Colon (tissue), 2 donors: ENCODE data around the gene GAB3.
"Not testable (repeated sequence)": the region's sequence is repeated elsewhere in the genome, so short reads cannot be mapped to it uniquely, and the experiment has no call there.

Source experiments
- FAIRE-seq: peaks from 2 replicates; lab custom pipeline; 2012; peaks lifted over from hg19 to GRCh38; lab: Jason Lieb, UNC
- donor health status: control.
- donor health status: control.

Gene GAB3

DNA sequence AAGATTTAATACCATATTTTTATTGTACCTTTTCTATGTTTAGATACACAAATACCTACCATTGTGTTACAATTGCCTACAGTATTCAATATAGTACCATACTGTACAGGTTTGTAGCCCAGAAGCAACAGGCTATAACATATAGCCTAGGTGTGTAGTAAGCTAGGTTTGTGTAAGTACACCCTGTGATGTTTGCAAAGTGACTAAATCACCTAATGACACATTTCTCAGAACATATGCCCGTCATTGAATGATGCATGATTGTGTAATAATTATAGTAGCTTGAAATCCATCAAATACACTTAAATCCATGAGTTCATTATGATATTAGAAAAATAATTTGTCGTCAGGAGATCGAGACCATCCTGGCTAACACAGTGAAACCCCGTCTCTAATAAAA, 30.8 kb downstream of the GAB3 start:
- FAIRE-seq = no peak

DNA sequence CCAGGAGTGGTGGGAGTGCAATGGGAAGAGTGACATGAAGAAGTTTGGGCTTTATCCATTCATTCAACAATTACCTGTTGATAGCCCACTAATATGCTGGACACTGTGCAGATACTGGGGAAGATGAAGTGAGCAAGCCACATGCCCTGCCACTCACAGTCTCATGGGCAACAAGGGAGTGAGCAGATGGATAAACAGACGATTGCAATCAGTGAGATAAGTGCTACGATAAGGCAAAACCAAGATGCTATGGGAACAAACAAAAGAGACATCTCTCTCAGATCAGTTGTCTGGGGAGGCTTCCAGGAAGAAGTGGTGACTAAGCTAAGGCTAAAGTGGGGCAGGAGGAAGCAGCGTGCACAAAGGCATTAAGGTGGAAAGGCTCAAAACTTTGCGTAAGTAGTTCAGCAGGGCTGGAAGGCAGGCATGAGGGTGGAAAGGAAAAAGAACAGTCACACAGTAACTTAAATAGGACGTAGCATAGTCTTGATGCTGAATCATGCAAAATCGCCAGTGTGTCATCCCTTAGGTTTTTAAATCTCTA, 31.7 kb downstream of the GAB3 start:
- FAIRE-seq = no peak

DNA sequence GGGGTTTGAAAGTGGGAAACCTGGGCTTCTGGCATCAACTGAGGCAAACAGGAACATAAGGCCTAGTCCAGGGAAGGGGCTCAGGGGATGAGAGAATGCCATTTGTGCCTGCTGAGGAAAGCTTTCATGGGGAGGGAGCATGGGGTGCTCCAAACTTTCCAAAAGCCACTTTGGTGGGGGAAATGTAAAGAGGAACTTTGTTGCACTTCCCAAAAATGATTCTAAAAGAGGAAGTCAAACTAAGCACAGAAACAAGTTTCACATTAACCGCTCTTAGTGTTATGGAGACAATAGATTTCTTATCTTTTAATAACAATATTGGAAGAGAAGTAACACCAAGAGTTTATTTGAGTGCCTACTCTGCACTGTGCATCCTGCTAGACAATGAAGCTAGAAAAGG, 32.3 kb downstream of the GAB3 start:
- no peak for FAIRE-seq

DNA sequence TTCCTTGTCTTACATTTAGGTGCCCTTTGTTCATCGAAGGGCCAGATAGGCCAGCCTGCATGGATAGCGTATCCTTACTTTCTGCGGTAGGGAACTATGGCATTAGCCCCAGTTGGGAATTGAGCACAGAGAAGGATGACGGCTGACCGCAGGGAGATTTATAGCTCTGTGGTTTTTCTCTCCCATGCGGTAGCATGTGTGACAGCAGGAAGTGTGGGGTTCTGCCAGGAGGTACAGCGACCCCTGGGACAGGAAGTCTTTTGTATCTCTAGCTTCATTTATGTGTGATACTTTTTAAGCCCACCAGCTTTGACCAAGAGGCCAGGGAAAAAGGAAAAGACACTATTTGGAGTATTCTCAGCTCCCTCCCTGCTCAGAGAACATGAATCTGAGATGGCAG, 33.1 kb downstream of the GAB3 start:
- no peak for FAIRE-seq

DNA sequence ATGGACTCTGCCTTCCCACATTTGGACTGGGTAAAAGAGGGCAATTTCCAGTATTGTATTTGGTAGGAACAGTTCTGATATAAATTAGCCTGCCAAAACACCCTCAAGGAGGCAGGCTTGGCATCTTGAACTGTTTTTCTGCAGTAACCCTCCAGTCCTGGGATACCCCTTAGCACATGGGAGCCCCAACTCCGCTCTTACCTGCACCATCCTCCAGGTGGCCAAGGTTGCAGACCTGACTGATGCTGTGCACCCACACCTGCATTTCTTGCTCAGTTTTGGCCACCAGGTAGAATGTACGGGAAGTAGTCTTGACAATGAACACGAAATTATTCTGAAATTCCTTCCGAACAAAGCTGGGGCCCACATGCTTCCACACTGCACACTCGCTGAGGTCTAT, 35.1 kb downstream of the GAB3 start:
- no peak for FAIRE-seq

DNA sequence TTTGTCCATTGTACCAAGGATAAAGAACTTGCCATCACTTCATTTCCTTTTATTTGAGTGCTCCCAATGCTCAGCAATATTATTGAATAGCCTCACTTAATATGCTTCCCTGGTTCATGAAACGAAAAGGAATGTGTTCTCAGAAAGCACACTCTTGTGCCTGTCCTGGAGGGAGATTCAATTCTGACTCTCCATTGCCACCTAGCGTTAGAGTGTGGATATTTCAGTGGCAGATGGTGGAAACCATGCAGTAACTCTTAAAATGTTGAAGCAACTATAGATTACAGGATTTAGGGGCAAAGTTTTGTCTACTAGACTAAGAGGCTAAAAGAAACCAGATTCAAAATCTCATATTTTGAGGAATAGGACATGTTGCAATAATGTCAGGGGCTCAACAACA, 36.0 kb downstream of the GAB3 start:
- FAIRE-seq = no peak

DNA sequence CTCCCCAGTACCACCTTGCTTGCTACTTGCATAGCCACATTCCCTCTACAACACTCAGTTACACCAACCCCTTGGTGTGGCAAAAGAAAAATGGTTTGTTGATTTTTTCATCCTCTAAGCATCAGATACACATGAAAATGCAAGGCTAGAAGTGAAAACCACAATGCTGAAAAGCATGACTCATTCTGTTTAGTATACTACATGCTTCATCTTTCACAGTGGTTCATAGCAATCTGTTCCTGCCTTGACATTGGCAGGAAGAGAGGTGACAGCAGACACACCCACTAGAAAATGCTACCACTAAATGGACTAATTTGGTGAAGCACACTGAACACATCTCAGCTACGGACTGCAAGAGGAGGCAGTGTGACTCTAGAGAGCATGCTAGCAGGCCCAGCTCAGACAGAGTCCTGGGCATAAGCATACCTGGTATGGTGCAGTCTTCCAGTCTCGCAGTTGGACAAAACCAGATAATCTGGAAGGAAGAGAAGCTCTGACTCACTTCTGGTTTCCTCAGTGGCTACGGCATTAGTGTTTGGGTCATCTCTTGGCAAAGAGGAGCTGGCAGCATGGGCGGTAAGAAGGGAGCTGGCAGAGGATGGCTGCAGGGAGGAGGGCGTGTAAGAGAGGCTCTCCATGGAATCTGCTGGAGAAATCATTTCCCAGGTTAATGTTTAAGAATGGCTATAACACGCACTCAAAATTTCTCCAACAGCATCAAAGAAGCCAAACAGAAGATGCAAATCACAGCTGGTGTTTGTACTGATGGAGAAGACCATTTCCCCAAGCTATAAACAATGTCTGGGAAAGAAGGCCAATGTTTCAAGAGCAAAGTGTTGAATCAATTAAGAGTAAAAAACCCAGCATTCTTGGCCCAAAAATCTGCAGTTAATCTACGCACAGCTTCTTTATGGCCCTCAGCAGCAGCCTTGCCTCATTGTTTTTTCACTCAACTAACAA, 37.8 kb downstream of the GAB3 start:
- no peak for FAIRE-seq

DNA sequence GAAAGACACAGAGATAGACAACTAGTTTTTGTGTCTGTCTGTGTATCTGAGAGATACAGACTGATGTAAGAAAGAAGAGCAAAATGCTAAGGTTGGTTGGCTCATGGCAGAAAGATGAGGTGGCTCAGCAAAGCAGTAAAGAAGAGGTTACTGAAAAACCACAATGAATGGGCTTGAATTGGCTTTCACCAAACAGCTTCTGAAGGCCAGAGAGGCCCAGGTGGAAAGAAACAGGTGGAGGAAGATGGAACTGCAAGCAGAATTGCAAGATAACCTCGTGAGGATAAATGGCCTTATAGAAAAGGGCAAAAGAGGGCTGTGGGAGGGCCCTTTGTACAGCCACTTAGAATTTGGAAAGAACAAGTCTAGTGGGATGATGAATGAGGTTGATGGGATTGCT, 39.6 kb downstream of the GAB3 start:
- FAIRE-seq = no peak

DNA sequence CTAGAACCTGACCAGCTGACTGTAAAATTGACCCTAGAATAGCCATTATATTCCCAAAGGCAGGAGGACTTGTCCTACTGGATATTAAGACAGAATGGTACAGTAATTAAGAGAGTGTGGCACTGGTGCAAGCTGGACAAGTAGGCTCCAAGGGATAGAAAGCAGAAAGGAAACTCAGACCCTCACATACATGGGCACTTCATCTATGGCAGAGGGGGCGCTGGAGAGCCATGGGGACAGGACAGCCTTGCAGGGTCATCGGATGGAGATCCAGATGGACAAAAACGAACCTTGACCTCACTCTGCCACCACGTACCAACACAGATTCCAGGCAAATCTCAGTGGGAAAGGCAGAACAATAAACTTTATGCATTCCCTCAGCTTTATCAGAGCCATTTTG, 40.6 kb downstream of the GAB3 start:
- FAIRE-seq = no peak

DNA sequence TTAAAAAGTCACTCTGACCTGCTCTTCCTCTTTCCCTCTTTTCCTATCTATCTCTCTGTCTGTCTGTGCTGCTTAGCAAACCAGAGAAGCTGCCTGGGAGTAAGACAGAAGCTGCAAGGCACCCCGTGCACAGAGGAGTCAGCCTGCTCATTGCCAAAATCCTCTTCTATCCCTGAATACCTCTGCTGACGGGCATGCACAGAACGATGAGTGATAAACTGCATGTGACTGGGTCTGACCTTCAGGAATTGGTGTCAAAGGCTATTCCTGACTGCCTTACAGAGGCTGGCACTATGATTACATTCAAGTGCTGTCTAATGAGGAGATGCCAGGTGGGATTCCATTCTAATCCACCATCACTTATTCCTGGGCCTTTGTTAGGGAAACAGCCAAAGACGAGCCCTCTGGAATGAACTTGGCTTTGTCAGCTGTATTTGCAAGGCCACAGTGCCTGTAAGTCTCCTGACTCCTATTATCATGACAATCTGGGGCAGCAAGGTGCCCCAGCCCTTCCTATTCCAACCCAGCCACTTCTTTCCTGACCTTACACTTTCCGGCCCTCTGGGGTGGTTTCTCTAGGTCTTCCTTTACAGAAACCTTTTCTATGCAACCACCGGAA, 52.1 kb downstream of the GAB3 start:
- no peak for FAIRE-seq

DNA sequence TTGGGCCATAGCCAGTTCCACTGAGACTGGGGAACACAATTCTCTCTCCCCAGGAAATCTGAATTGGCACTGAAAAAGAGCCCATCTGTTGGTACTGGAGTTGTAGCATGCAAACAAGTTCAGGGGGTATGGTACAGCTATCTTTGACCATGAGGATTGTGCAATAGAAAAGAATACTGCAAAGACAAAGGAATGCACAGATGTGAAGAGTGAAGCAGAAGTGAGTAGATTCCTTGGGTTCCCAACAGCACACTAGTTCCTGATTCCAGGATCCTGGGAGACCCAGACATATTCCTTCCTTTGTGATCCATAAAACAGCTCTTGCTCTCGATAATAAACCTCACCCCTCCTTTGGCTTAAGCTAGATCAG, 54.2 kb downstream of the GAB3 start:
- no peak for FAIRE-seq

DNA sequence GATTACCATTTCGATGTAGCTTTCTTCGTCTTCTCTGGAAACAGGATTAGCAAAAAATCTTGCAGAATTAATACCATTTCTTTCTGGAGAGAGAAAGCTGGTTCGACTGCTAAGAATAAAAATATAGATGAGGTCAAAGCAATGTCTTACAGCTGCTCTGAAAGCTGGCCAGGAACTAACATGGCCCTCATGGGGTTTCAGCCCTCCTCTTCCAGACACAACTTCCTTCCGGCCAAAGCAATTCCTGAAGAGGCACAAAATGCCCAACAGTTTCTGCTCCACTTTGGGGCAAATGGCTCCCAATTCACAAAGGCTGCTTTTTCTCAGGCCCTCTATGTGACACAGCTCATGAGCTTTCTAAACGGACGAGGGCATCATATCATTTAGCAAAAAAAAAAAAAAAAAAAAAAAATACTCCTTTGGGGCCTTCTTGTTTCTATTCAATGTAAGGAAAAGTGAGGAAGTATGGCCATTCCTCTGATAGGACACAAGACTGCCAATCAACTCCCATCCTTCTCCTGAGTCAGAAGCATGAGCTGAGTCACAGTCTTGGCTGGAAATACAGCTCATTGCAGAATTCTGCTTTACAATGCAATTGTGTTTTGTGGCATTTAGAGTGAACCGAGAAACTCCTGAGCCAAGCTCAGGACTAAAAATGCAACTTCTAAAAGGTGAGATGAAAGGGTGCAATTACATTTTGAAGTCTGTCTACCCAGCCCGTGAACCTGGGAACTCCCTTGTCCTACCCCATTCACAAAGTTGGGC, 54.8 kb downstream of the GAB3 start:
- no peak for FAIRE-seq

DNA sequence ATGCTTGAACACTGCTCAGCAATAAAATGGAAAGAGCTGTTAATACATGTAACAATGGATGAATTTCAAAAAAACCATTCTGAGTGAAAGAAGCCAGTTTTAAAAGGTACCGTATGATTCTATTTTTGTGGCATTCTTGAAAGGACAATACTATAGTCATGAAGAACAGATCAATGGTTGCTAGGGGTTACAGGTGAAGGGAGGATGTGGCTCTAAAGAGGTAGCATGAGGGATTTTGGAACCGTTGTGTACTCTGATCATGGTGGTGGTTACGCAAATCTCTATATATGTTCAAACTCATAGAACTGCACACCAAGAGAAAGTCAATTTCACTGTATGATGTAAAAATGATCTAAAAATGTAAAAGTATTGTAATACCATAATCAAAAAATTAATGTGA, 57.5 kb downstream of the GAB3 start:
- no peak for FAIRE-seq

DNA sequence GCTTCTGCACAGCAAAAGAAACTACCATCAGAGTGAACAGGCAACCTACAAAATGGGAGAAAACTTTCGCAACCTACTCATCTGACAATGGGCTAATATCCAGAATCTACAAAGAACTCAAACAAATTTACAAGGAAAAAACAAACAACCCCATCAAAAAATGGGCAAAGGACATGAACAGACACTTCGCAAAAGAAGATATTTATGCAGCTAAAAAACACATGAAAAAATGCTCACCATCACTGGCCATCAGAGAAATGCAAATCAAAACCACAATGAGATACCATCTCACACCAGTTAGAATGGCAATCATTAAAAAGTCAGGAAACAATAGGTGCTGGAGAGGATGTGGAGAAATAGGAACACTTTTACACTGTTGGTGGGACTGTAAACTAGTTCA, 60.4 kb downstream of the GAB3 start:
- not testable (repeated sequence) for FAIRE-seq

DNA sequence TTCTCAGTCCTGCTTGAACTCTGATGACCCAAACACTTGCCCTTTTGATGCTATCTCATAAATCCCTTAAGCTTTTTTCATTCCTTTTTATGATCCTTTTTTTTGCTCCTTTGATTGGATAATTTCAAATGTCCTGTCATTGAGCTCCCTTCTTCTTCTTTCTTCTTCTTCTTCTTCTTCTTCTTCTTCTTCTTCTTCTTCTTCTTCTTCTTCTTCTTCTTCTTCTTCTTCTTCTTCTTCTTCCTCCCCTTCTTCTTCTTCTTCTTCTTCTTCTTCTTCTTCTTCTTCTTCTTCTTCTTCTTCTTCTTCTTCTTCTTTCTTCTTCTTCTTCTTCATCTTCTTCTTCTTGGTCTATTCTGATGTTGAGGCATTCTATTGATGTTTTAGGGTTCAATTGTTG, 78.8 kb downstream of the GAB3 start:
- not testable (repeated sequence) for FAIRE-seq

DNA sequence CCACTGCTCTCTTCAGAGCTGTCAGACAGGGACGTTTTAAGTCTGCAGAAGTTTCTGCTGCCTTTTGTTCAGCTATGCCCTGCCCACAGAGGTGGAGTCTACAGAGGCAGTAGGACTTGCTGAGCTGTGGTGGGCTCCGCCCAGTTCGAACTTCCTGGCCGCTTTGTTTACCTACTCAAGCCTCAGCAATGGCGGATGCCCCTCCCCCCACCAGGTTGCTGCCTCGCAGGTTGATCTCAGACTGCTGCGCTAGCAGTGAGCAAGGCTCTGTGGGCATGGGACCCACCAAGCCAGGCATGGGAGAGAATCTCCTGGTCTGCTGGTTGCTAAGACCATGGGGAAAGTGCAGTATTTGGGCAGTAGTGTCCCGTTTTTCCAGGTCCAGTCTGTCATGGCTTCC, 80.0 kb downstream of the GAB3 start:
- FAIRE-seq = not testable (repeated sequence)

DNA sequence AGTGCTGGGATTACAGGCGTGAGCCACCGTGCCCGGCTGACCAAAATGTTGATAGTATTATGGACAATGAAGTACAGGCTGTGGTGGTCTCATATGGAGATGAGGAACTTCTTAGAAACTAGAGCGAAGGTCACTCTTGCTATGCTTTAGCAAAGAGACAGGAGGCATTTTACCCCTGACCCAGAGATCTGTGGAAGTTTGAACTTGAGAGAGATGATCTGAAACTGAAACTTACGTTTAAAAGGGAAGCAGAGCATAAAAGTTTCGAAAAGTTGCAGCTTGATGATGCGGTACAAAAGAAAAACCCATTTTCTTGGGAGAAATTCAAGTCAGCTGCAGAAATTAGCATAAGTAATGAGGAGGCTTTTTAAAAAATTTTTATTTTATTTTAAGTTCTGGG, 89.0 kb downstream of the GAB3 start:
- FAIRE-seq = no peak

DNA sequence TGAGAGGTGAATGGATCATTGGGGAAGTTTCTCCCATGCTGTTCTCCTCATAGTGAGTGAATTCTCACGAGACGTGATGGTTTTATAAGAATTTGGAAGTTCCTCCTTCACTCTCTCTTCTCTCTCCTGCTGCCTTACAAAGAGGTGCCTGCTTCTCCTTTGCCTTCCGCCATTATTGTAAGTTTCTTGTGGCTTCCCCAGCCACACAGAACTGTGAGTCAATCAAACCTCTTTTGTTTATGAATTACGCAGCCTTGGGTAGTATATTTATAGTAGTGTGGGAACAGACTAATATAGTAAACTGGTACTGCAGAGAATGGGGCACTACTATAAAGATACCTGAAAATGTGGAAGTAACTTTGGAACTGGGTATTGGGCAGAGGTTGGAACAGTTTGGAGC, 89.7 kb downstream of the GAB3 start:
- no peak for FAIRE-seq

DNA sequence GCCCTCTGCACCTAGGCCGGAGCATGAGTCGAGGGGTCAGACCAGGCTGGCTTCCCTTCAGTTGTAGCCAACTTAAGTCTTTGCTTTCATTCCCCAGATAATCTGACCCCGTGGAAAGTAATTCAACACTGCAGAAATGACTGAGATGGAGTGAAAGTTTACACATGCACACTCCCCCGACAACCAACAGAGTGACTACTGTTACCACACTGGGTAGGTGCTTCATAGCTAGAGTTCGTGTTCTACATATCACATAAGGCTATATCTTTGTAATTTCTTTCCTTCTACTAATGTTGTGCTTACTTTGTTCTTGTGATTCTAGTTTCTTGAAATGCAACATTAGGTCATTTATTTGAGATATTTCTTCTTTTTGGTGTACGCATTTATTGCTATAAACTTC, 90.3 kb downstream of the GAB3 start:
- FAIRE-seq = no peak

DNA sequence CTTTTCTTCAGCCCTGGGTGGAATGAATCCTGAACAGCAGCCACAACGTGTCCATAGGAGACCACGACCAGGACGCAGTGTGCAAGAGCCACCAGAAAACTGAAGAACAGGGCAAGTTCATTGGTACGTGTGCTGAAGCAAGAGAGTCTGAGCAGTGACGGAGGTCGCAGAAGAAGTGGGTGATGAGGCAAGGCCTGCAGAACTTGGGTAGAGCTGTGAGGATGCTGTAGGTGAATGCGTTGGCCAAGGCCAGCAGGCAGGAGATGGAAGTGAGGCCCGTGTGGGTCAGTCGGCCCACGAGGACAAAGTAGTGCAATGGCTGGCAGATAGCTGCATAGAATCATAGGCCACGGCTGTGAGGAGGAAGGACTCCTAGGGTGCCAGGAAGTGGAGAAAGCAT, 91.9 kb downstream of the GAB3 start:
- FAIRE-seq = no peak

DNA sequence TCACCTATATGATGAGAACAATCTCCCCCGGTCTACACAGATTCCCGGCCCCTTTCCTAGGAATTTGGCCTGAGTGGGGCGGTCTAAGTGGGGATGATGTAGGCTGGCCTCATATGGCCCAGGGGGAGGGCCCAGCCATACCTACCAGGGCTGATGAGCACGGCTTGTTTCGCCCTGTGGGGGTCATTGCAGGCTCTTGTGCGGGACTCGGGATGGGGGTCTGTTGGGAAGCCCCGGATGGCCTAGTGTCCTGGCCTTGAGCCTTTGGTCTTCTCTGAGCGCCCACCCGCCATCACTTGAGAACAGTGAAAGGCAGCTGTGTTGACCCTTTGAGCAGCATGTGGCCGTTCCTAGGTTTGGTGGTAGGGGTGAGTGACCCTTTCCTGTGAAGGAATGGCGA, 92.7 kb downstream of the GAB3 start:
- no peak for FAIRE-seq

DNA sequence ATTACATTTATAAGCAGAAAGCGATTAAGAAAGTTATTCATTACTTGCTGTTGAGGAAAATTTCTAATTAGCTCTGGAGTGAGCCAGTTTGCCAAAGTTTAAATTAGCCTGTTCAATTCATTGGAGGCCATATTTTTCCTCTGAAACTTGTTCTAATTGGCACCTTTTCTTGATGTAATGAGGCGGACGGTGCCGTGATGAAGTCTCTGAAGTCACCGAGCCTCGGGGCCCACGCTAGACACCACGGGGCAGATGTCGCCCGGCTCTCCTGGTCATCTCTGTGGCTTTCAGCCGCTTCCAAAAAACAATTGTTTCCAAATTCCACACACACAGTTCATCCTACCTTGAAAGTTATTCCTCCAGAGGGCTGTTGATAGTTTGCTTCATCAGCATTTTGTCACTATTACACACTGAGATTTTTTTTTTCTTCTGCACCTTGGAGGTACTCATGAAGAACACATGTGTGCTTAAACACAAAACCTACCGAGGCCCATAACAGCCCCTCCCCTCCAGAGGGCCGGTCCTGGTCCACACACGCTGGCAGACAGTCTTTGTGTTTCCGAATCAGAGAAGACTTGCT, 93.6 kb downstream of the GAB3 start:
- FAIRE-seq = no peak
